HG03457 (cell line): Measurements from ENCODE around the gene ARNT2.

Experiments
- ATAC-seq: cut with Tn5 transposase; IDR thresholded peaks from one replicate; pipeline ENCODE4 v1.9.1; 2021; ENCODE audit warnings: moderate number of reproducible peaks; ENCODE audit not compliant: unreplicated experiment

ARNT2 gene

DNA sequence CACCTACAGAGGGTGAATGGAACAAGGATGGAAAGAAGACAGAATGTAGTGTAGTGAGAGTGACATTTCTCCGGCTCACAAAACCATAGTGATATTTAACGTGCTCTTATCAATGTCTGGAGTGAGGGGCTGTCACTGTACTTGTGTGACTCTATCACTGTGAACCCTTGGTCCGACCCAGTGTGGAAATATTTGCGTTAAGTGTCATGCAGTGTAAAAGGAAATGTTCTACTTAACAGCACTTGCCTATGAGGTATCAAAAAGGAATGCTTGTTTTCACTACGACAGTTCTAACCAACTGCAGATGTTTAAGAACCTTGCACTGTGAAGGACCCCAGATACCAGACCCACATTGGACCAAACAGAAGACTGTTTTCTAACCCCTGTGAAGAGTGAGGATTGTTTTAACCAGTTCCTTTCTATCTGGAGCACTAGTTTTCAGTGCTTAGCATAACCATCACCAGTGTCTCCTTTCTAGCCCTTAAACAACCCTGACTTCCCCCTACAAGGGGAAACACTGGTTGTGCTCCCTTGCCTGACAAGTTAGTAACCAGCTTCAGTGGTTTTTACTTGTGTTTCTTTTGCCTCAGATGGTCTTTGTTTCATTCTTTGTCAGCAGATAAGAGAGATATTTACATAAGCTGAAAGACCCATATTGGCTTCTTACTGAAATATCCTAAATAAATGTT, 146.2 kb downstream of the ARNT2 start:
- no peak for ATAC-seq

DNA sequence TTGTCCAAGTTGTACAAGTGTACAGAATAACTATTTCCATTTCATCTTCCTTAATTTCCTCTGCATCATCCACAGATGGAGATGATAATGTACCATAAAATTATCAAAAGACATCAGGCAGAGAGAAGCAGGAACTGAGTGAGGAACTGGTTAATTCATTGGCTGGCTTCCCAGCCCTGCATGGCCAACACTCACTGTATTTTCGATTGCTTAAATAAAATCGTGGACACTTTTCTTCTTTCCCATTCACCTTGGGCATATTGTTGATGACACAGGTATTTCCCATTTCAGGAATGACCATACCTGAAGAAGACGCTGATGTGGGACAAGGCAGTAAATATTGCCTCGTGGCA, 146.7 kb downstream of the ARNT2 start:
- ATAC-seq, result no peak

DNA sequence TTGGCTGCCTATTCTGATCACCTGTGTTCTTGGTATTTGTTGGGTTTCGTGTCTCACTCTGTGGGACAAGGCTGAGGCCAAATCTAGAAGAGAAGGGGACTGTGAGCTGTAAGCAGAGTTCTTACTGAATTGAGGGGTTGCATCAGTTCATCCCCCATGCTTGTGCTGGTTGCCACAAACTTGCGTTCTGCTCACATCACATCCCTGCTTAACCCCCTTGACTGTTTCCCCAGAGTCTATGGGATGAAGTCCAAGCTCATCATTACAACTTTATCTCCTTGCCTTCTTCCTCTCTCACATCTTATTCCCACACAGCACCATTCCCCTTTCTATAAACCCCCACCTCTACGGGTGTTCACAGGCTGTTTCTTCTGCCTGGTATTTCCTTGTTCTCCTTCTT, 147.2 kb downstream of the ARNT2 start:
- ATAC-seq, result no peak

DNA sequence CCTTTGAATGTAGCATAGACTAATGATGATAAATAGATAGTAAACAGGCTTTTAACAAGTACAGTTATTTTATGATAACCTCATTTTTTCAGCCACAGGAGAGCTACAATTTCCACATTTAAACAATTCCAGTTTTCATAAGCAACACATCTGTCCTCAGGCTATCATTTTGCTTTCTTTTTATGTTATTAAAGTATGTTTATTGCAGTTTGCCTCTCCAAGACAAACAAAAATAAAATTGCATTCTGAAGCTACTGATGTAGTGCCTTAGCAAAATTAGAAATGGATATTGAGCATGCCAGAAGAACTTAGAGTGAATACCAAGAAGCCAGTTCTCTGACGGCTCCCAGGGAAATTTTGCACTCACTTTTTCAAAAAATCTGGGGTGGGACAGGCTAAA, 150.4 kb downstream of the ARNT2 start:
- no peak for ATAC-seq

DNA sequence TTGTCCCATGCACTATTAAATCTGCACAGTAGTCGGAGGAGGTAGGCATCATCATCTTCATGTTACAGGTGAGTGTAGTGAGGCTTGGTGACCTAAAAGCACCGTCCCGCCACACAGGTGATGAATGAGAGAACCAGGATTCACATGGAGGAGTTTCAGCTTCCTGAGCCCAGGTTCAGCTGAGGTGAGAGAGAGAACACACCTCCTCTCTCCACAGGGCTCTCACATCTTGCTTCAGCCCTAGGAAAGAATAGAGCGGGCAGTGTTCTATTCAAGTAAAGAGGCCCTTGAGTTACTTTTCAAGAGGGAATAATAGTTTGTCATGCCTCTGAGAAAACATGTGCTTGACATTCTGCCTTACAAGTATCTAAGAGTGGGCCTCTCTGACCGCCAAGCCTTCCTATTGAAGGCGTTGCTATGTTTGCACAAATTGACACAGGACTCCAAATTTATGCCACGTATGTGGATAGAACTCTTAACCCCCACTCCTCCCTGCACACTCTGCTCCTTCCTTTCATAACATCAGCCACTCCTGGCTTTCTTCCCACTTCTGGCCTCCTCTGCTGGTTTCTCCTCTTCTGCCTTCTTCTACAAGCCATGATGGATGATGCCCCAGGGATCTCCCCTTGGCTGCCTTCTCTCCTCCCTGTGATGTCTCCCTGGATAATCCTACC, 152.6 kb downstream of the ARNT2 start:
- no peak for ATAC-seq

DNA sequence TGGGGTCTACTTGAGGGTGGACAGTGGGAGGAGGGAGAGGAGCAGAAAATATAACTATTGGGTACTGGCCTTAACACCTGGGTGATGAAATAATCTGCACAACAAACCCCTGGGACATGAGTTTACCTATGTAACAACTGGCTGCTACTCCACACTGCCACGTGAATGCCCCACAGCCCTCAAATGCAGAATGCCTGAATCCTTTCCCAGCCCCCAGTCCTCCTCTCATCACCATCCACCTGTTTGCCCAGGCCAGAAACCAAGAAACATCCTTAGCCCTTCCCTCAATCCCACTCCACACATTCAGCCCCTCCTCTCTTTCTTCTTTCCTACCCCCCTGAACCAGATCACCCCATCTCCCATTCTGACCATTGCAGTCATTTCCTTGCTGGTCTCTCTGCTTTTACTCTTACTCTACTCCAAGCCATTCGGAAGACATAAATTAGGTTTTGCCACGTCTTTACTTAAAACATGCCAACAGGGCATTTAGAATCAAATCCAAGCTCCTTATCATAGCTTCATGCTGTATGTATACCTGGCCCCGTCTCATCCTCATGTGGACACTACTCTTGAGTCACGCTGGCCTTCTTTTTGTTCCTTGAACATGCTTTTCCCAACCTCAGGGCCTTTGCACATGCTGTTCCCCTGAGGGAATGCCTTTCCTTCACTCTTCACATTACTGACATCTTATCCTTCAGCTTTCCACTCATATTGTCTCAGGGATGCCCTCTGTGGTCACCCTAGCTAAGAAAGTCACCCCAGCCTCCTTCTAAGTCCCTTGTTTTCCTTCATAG, 153.5 kb downstream of the ARNT2 start:
- no peak for ATAC-seq

DNA sequence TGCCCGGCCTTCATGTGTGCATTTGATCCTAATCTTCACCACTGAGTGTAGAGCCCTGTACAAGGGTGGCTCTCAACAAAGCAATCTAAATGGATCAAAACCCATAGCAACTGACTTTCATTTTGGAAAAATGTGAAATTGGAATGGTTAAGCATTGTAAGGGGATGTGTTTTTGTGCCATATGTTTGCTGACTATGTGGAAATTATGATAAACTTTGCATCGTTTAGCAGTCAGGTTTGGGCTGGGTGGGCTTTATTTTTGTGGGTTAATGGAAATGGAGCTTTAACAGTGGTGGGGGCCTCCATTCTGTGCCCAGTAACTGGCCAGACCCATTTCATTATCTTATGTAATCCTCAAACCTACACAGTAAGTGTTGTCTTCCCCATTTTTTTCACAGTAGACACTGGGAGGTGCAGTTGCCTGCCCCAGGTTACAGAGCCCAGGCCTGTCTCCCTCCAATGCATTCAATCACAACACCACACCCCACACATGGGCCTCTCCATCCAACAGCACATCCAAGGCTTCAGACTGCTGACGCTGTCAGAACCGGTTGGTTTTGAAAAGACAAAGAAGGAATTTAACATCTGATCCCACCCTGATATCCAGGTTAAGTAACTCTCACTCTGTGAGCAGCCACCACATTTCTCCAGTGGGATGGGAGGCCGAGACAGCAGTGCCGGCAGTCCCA, 154.6 kb downstream of the ARNT2 start:
- ATAC-seq, result no peak

DNA sequence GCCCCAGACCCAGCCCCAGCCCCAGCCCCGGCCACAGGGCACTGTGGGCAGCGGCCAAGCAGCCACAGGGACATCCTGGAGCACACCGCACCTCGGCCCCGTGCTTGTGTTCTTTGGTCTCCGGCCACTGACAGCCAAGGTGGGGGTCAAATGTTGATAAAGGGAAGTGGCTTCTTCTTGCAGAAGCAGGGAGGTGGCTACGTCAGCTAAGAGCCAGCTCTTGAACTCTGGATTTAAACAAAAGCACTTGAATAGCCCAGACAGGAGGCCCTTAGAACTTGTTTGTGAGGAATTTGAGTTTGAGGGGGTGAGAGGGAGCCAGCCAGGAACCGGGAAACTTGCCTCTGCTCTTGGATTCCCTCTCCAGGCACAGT, 155.1 kb downstream of the ARNT2 start:
- no peak for ATAC-seq

DNA sequence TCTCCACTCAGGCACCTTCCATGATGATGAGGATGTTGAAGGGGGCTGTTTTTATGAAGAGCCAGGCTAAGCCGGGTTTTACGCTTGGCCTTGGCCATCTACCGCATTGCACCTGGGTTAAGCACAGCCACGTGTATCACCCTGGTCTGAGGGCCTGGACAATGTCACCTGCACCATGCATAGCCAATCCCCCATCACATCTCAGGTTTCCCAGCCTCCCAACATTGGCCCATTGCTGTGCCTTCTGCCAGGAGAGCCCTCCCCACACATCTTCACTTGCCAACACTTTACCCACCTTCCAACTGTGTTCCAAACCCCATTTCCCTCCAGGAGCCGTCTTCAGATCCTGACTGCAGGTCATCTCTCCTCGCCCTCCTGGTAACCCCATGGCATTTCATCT, 155.6 kb downstream of the ARNT2 start:
- no peak for ATAC-seq

DNA sequence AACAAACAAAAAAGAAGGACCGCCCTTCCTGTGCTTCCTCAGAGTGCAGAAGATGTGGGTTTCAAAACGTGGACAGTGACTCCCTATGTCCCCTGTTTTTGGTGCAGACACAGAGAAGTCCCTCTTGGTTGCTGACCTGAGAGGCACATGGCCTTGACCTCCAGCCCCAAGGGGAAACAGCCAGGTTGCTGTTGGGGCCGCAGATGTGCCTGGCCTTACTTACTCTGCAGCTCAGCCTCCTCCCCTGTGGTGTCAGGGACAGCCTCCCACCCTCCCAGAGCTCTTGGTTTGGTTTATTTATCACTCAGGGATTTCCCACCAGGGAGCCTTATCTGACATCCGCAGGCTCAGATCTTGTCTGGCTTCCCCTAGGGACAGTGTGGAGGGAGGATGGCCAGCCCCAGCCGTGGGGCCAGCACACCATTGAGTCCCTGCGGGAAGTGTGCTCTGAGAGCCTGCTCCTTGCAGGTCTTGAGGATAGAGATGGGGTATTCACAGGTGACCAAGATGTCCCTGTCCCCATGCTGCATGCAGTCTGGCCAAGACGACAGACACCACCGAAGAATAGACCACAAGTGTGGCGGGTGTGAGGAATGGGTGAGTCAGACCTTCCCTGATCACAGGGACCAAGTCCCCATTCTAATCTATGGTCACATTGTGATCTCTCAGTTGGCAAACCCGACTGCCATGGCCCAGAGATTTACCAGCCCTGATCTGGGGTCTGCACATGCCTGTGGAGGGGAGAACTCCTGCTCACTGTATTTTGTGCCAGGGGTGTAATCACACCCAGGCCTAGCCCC, 156.6 kb downstream of the ARNT2 start:
- ATAC-seq, result no peak

DNA sequence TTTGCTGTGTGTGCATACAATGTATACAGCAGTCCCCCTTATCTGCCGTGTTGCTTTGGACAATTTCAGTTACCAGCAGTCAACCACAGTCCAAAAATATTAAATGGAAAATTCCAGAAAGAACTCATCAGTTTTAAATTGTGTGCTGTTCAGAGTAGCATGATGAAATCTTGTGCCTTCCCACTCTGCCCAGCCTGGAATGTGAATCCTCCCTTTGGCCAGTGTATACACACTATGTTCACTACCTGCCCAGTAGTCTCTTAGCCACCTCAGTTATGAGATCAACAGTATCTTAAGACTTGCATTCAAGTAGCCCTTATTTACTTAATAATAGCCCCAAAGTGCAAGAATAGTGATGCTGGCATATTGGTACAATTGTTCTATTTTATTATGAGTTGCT, 157.3 kb downstream of the ARNT2 start:
- ATAC-seq, result no peak

DNA sequence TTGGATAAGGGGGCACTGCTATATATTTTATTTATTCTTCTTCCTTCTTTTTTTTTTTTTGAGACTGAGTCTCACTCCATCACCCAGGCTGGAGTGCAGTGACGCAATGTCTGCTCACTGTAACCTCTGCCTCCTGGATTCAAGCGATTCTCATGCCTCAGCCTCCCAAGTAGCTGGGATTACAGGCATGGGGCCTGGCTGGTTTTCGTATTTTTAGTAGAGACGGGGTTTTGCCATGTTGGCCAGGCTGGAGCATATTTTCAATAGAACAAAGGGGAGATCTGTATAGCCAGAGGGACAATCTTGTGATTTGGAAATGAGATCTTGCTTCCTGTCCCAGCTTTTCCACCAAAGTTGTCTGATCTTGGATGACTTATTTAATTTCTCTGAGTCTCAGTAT, 157.9 kb downstream of the ARNT2 start:
- no peak for ATAC-seq

DNA sequence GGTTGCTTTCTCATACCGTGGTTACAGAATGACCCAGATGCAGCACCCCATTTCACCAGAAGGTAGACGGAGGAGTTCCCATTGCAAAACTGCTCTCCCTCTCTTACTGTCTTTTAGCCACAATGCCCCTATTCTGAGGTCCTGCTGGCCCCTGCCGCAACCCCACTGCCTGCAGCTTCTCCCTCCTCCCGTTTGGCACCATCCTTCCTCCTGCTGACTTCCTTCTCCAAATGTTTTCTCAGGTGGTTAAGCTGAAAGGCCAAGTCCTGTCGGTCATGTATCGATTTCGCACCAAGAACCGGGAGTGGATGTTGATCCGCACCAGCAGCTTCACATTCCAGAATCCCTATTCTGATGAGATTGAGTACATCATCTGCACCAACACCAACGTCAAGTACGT, 158.7 kb downstream of the ARNT2 start:
- no peak for ATAC-seq

DNA sequence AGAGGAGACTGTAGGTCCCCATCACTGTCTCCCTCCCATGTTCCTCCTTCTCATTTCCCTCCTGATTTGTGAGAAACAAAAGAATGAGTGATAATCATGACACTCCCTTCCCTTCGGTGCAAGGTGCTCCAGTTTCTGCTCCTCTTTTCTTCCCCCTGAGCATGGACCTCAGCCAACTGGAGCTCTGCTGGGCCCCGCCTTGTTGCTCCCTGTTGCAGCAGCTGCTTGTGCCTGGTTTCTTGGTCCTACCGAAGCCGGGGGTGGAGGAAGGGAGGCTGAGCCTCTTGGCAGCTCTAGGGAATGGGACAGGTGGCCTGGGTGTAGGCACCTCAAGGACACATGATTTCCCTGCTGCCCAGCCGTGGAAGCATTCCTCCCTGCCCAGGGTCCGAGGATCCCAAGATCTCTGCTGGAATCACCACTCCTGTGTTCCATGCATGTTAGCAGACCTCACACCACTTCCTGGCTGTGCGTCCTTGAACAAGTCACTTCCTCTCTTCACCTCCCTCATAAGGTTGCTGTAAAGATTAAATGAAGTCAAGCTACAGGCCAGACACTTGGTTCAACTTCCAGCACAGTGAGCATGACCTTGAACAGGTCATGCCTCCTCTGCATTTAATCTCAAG, 159.3 kb downstream of the ARNT2 start:
- ATAC-seq, result no peak

DNA sequence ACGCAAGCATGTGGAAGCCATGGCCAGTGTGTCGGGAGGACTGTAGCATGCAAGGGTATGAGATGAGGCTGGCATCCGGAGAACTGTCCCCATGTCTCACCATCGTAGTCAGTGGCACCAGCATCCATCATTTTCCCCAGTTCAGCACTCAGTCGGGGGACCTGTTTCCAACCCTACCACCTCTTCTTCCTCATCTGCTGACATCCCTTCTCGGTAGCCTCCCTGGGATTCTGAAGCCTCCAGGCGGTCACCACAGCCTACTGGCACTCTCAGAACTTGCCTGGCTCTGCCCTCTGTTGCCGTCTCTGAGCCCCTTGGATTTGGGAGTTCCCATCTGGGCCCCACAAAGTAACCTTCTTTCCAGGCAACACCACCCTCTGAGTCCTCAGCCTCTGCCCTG, 159.9 kb downstream of the ARNT2 start:
- no peak for ATAC-seq

DNA sequence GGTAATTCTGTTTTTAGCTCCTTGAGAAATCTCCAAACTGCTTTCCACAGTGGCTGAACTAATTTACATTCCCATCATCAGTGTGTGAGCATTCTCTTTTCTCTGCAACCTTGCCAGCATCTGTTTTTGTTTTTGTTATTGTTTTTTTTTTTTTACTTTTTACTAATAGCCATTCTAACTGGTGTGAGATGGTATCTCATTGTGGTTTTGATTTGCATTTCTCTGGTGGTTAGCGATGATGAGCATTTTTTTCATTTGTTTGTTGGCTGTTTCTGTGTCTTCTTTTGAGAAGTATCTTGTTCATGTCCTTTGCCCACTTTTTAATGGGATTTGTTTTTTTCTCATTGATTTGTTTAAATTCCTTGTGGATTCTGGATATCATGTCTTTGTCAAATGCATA, 161.2 kb downstream of the ARNT2 start:
- ATAC-seq, result no peak

DNA sequence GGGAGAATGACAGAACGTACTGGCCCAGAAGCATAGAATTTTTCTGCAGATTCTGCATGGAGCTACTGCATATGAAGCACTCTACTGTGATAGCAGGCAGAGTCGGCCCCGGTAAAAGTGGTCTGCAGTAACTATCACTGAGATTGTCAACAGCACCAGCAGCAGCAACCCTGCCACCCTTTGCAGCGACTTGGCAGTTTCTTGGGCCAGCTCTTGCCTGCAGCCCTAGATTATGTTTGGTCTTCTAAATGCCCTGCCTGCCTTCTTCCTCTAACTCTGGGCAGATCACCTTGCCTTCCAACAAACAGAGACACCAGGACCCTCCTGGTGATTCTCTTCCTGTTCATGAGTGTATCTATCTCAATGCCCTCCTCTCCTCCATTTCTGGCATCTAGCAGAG, 161.8 kb downstream of the ARNT2 start:
- ATAC-seq, result no peak

DNA sequence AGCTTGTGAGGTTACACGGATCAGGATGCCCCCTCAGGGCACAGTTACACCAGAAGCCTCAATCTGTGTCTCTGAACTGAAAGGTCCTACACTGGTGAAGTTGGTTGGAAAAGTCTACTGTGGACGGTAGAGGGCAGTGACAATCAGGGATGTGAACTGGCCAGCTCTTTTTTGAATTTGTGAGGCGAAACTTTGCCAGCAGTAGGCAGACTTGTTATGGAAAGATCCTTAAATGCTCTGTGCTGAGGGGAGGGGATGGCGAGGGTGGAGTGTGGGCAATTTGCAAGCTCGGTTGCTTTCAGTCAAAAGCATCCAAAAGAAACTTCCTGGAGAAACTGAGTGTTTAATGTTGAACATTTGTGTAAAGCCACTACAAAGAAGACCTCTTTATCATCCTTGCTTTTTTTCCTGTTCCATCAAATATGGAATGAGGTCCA, 163.6 kb downstream of the ARNT2 start:
- no peak for ATAC-seq

DNA sequence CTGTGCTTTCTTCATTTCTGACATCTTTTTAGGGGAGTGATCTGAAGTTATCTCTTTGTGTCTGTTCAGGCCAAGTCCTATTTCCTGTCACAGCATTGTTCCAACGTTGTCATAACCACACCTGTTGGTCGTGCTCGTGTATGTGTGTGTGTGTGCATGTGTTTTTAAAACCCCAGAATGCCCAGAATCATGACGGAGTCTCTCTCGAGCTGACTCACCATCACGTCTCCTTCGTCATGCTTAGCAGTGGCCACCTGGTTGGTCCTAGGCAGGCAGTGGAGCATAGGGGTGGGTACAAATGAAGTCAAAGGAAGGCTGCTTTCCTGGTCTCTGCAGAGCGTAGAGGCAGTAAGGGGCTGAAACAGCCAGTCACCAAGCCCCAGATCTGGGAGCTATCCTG, 164.1 kb downstream of the ARNT2 start:
- ATAC-seq, result no peak

DNA sequence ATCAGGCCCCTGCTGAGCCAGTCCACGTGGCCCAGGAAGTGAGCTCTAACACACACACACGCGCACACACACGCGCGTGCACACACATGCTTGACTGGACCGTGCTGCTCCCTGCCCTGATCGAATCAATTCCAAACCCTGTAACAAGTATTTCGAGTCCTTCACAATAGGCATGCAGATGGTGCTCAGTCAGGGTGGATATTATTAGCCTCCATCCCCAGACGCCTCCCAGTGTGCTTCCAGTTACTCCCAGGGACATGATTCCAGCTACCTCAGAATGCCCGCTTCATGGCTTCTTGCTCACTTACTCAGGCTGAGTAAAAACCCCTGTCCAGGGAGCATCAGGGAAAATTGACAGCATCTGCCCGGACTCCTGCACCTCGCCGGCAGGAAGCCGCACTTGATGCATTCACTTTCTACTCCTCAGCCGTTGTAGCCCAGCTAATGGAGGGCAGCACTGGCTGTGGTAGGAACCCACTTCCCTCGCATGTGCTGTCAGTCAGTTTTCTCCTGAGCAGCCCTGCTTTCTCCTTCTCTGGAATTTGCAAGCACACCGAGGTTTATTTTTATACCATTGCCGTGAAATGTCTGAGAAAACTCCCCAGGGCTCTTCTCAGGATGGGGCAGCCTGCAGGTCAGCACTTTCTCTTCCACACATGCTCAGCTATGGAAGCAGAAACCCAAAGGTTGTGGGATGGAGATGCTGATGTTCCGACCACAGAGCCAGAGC, 164.9 kb downstream of the ARNT2 start:
- no peak for ATAC-seq
